GM08714 (cell line): ENCODE measurements around the gene IL34.

Experiments used
- H3K4me3 ChIP-seq: fragments of 200-500 bp; sonication (Bioruptor generic); 2 replicates; pipeline ENCODE4 v1.5.1; 2014; ENCODE audit warnings: mild to moderate bottlenecking, low read length, inconsistent platforms
- ZNF274 ChIP-seq: IDR thresholded peaks from 2 replicates; pipeline ENCODE4 v1.6.1; 2012; ENCODE audit warnings: mild to moderate bottlenecking, low read depth, low read length

The IL34 gene

GRCh38 chr16:70674221-70675014 lies 28.1 kb downstream of the IL34 start:
- no peak for TF ChIP-seq ZNF274

GRCh38 chr16:70675851-70676513 lies 29.6 kb downstream of the IL34 start:
- no peak overlapping the region for H3K4me3 ChIP-seq
- TF ChIP-seq ZNF274: no peak

More at GRCh38 chr16:70674221-70675014, 28.1 kb downstream of the IL34 start:
- H3K4me3 ChIP-seq: no peak overlapping the region

- no peak for TF ChIP-seq ZNF274
- H3K4me3 ChIP-seq: no peak overlapping the region
These were observed 30.5 kb downstream of the IL34 start for GRCh38 chr16:70676675-70677498.

- no peak overlapping the region for H3K4me3 ChIP-seq
- no peak for TF ChIP-seq ZNF274
These were observed 31.3 kb downstream of the IL34 start for GRCh38 chr16:70677499-70678120.

GRCh38 chr16:70678121-70678897 lies 31.9 kb downstream of the IL34 start:
- no peak overlapping the region for H3K4me3 ChIP-seq
- TF ChIP-seq ZNF274: no peak

GRCh38 chr16:70678898-70679670 lies 32.7 kb downstream of the IL34 start:
- H3K4me3 ChIP-seq: no peak overlapping the region
- no peak for TF ChIP-seq ZNF274

- no peak for TF ChIP-seq ZNF274
- H3K4me3 ChIP-seq: no peak overlapping the region
These were observed 33.5 kb downstream of the IL34 start for GRCh38 chr16:70679671-70680494.

- no peak overlapping the region for H3K4me3 ChIP-seq
- TF ChIP-seq ZNF274: no peak
These were observed 34.4 kb downstream of the IL34 start for GRCh38 chr16:70680495-70681381.

- no peak for TF ChIP-seq ZNF274
- no peak overlapping the region for H3K4me3 ChIP-seq
These were observed 35.3 kb downstream of the IL34 start for GRCh38 chr16:70681382-70682238.
